Neural progenitor cell (in vitro differentiated cells): ENCODE data around the gene TMC4. TPM values are rescaled to one million over a fixed set of nuclear protein-coding genes. Genes with fewer than 3 reads are reported as not detected.

ENCODE experiments used
- DNase-seq: peaks from one replicate; pipeline ENCODE4 v3.0.0-alpha.2; 2016; ENCODE audit warnings: low spot score
- H2AFZ ChIP-seq: fragments of 200-600 bp; sonication (generic); replicated peaks from 2 replicates; pipeline ENCODE4 v1.6.1; 2016; ENCODE audit warnings: antibody characterized with exemption
- H3F3A ChIP-seq: fragments of 200-600 bp; sonication (generic); 2 replicates; pipeline ENCODE4 v1.6.1; 2016; ENCODE audit warnings: antibody characterized with exemption, low read depth
- H3K27ac ChIP-seq: fragments of 200-600 bp; sonication (generic); 2 replicates; pipeline ENCODE4 v1.5.1; 2016; ENCODE audit warnings: mild to moderate bottlenecking
- H3K27me3 ChIP-seq: fragments of 200-600 bp; sonication (generic); 2 replicates; pipeline ENCODE4 v1.6.1; 2016; ENCODE audit warnings: mild to moderate bottlenecking, moderate library complexity
- H3K36me3 ChIP-seq: fragments of 200-600 bp; sonication (generic); 2 replicates; pipeline ENCODE4 v1.5.1; 2016
- H3K4me1 ChIP-seq: fragments of 200-600 bp; sonication (generic); 2 replicates; pipeline ENCODE4 v1.6.1; 2016; ENCODE audit warnings: mixed run types
- H3K4me2 ChIP-seq: fragments of 200-600 bp; sonication (generic); 2 replicates; pipeline ENCODE4 v1.6.1; 2016
- H3K4me3 ChIP-seq: fragments of 200-600 bp; sonication (generic); 2 replicates; pipeline ENCODE4 v1.5.1; 2016
- H3K79me2 ChIP-seq: fragments of 200-600 bp; sonication (generic); 2 replicates; pipeline ENCODE4 v1.6.1; 2016; ENCODE audit warnings: low read depth
- H3K9ac ChIP-seq: fragments of 200-600 bp; sonication (generic); 2 replicates; pipeline ENCODE4 v1.6.1; 2016
- H3K9me3 ChIP-seq: fragments of 200-600 bp; sonication (generic); 2 replicates; pipeline ENCODE4 v1.5.1; 2016; ENCODE audit warnings: low read depth
- H4K20me1 ChIP-seq: fragments of 200-600 bp; sonication (generic); 2 replicates; pipeline ENCODE4 v1.6.1; 2016; ENCODE audit warnings: low read depth
- H3K27ac Mint-ChIP-seq: 3 replicates; pipeline ENCODE4 v1.8.0; 2021; ENCODE audit warnings: mixed read lengths
- H3K27me3 Mint-ChIP-seq: 2 replicates; pipeline ENCODE4 v1.8.0; 2022; ENCODE audit warnings: low read depth, mild to moderate bottlenecking, inconsistent platforms, moderate library complexity, mixed read lengths; ENCODE audit not compliant: insufficient read depth
- H3K36me3 Mint-ChIP-seq: 3 replicates; pipeline ENCODE4 v1.8.0; 2021; ENCODE audit warnings: mixed read lengths
- H3K4me1 Mint-ChIP-seq: 3 replicates; pipeline ENCODE4 v1.8.0; 2021; ENCODE audit warnings: mixed read lengths
- H3K4me3 Mint-ChIP-seq: 3 replicates; pipeline ENCODE4 v1.8.0; 2021; ENCODE audit warnings: mild to moderate bottlenecking, moderate library complexity, mixed read lengths
- H3K9me3 Mint-ChIP-seq: 3 replicates; pipeline ENCODE4 v1.8.0; 2020; ENCODE audit warnings: mixed read lengths
- EZH2 ChIP-seq: fragments of 200-600 bp; sonication (generic); IDR thresholded peaks from 2 replicates; pipeline ENCODE4 v1.6.1; 2017; ENCODE audit warnings: antibody characterized with exemption, mild to moderate bottlenecking, moderate library complexity
- EZH2phosphoT487 ChIP-seq: fragments of 200-600 bp; sonication (generic); IDR thresholded peaks from 2 replicates; pipeline ENCODE4 v1.6.1; 2017; ENCODE audit warnings: antibody characterized with exemption
- total RNA-seq: library from RNA; depleted of rRNA; stranded (reverse); fragments of >200 nt; gene quantifications from 2 replicates; pipeline ENCODE4 v1.2.3, GENCODE V29; 2015; ENCODE audit warnings: low replicate concordance
- TF ChIP-seq, protein P1 (sequence below): fragments of 200-600 bp; sonication (generic); IDR thresholded peaks from 2 replicates; pipeline ENCODE4 v1.5.1; 2017; ENCODE audit warnings: antibody characterized with exemption, mild to moderate bottlenecking

The TMC4 gene
- total RNA-seq, 1 donor from 2014 or later = not detected

DNA sequence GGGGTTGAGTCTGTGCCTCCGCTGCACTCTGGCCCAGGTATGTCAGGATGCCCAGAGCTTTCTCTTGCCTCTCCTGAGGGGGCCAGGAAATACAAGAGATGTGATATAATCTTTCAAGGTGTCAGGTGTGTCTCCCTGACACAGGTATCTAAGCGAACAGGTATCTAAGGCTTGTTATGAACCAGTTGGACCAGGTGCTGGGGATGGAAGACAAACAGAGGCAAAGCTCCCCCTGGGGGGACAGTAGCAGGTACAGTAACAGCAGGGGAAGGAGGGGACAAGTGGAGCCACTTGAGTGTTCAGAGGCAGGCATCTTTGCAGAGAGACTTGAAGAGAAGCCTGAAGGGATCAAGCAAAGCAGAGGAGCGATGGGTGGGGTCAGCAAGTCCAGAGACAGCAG, 16.0 kb downstream of the TMC4 start:
- H4K20me1 ChIP-seq = peaks cover 21% of the 10 kb centered on the region
- H3K4me2 ChIP-seq = no peak overlapping the region
- no peak overlapping the region for H3K27ac ChIP-seq
- Mint-ChIP-seq H3K9me3 (peaks cover 6% of the 10 kb centered on the region), H3K36me3 (peaks cover 14% of the 10 kb centered on the region), H3K4me1 (peaks cover 20% of the 10 kb centered on the region), H3K4me3 (peak overlapping the region; percentile 73), H3K27ac (no peak overlapping the region), H3K27me3 (peaks cover 11% of the 10 kb centered on the region)
- H3K4me1 ChIP-seq = peaks cover 4% of the 10 kb centered on the region
- no peaks in the 10 kb centered on the region for H3K36me3 ChIP-seq
- no peak overlapping the region for H3K9ac ChIP-seq
- no peaks in the 10 kb centered on the region for H3K9me3 ChIP-seq
- peaks cover 50% of the 10 kb centered on the region for H3F3A ChIP-seq
- TF ChIP-seq EZH2 = no peak
- TF ChIP-seq, protein P1, sequence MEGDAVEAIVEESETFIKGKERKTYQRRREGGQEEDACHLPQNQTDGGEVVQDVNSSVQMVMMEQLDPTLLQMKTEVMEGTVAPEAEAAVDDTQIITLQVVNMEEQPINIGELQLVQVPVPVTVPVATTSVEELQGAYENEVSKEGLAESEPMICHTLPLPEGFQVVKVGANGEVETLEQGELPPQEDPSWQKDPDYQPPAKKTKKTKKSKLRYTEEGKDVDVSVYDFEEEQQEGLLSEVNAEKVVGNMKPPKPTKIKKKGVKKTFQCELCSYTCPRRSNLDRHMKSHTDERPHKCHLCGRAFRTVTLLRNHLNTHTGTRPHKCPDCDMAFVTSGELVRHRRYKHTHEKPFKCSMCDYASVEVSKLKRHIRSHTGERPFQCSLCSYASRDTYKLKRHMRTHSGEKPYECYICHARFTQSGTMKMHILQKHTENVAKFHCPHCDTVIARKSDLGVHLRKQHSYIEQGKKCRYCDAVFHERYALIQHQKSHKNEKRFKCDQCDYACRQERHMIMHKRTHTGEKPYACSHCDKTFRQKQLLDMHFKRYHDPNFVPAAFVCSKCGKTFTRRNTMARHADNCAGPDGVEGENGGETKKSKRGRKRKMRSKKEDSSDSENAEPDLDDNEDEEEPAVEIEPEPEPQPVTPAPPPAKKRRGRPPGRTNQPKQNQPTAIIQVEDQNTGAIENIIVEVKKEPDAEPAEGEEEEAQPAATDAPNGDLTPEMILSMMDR = no peak
- TF ChIP-seq EZH2phosphoT487 = no peak
- peaks cover 9% of the 10 kb centered on the region for H3K79me2 ChIP-seq
- H3K4me3 ChIP-seq = no peak overlapping the region
- no peak for DNase-seq
- peaks cover 1% of the 10 kb centered on the region for H3K27me3 ChIP-seq
- H2AFZ ChIP-seq = no peak overlapping the region

DNA sequence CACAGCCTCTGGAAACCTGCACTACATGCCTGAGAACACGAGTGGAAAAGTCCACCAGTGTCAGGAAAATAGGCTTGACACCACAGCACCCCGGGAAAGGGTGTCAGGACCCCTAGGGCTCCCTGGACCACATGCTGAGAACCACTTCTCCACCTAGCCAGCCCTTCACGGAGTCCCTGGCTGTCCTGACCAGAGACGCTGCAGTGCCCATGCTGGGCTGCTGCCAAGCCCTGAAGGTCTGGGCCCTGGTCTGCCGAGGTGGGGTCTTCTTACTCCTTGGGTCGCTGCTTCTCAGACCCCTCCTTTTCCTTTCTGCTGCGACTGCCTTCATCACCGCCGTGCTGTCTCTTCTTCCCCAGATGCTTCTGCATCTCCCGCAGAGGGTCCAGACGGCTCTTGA, 16.5 kb downstream of the TMC4 start:
- no peak overlapping the region for H3K27ac Mint-ChIP-seq

DNA sequence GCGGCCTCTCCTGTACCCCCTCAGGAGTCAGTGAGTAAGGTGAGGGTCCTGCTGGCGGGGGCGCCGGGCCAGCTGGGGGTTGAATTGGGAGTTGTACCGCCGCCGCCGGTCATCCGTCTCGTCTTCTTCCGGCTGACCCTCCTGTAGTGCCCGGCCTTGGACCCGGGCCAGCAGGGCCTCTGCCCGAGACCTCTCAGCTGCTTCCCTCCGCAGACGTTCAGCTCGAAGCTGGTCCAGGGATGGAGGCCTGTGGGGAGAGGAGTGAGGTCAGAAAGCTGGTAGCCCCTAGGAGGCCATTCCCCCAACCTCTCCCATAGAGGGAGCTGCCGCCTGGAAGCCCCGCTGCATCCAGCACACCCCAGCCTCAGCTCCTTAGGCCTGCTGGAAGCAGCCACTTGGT, 17.3 kb downstream of the TMC4 start:
- peaks cover 24% of the 10 kb centered on the region for H4K20me1 ChIP-seq
- H2AFZ ChIP-seq = no peak overlapping the region
- TF ChIP-seq EZH2 (no peak), EZH2phosphoT487 (no peak)
- TF ChIP-seq, protein P1 = no peak
- H3K36me3 Mint-ChIP-seq = peaks cover 21% of the 10 kb centered on the region
- H3K27me3 Mint-ChIP-seq = peaks cover 10% of the 10 kb centered on the region
- H3K9ac ChIP-seq = no peak overlapping the region
- H3K27ac Mint-ChIP-seq = no peak overlapping the region
- H3K36me3 ChIP-seq = no peaks in the 10 kb centered on the region
- H3K27ac ChIP-seq = no peak overlapping the region
- DNase-seq = no peak
- peaks cover 9% of the 10 kb centered on the region for H3K79me2 ChIP-seq
- H3K4me3 ChIP-seq = no peak overlapping the region
- no peak overlapping the region for H3K4me2 ChIP-seq
- H3K9me3 ChIP-seq = no peaks in the 10 kb centered on the region
- peaks cover 50% of the 10 kb centered on the region for H3F3A ChIP-seq
- peaks cover 4% of the 10 kb centered on the region for H3K4me1 ChIP-seq
- peaks cover 4% of the 10 kb centered on the region for H3K9me3 Mint-ChIP-seq
- no peak overlapping the region for H3K4me3 Mint-ChIP-seq
- no peaks in the 10 kb centered on the region for H3K27me3 ChIP-seq
- H3K4me1 Mint-ChIP-seq = peaks cover 13% of the 10 kb centered on the region

More for the DNA sequence above, 16.5 kb downstream of the TMC4 start:
- peaks cover 9% of the 10 kb centered on the region for H3K79me2 ChIP-seq
- no peak overlapping the region for H2AFZ ChIP-seq
- H3K36me3 Mint-ChIP-seq = peaks cover 16% of the 10 kb centered on the region
- H3K4me3 Mint-ChIP-seq = no peak overlapping the region
- H3K4me1 Mint-ChIP-seq = peaks cover 17% of the 10 kb centered on the region
- no peaks in the 10 kb centered on the region for H3K27me3 ChIP-seq
- H4K20me1 ChIP-seq = peaks cover 24% of the 10 kb centered on the region
- H3K36me3 ChIP-seq = no peaks in the 10 kb centered on the region
- H3K9me3 Mint-ChIP-seq = peaks cover 4% of the 10 kb centered on the region
- H3K4me2 ChIP-seq = no peak overlapping the region
- no peak overlapping the region for H3K9ac ChIP-seq
- H3F3A ChIP-seq = peaks cover 50% of the 10 kb centered on the region
- no peak for DNase-seq
- H3K27ac ChIP-seq = no peak overlapping the region
- no peaks in the 10 kb centered on the region for H3K9me3 ChIP-seq
- peaks cover 4% of the 10 kb centered on the region for H3K4me1 ChIP-seq
- H3K27me3 Mint-ChIP-seq = peaks cover 11% of the 10 kb centered on the region
- H3K4me3 ChIP-seq = no peak overlapping the region
- TF ChIP-seq, protein P1 = no peak
- TF ChIP-seq EZH2phosphoT487 (no peak), EZH2 (no peak)
